PC-9 (cell line): ENCODE results near the gene TGFB1. TPM values are rescaled to one million over a fixed set of nuclear protein-coding genes. Genes with fewer than 3 reads are reported as not detected.

Experiments used
- BruUV-seq: library from RNA; stranded (reverse); fragments of 400-500 nt; replicated peaks from 2 replicates; lab custom pipeline; 2021; lab: Mats Ljungman, UMichigan
- CTCF ChIA-PET: fragments of 300-600 bp; sonication (Branson Sonifier 250); formaldehyde crosslinking; loops from one replicate; lab custom pipeline; 2022; ENCODE audit warnings: antibody characterized with exemption; lab: Charles Lee
- POLR2A ChIA-PET: fragments of 300-600 bp; sonication (Branson Sonifier 250); formaldehyde crosslinking; loops from one replicate; lab custom pipeline; 2022; ENCODE audit warnings: antibody characterized with exemption; ENCODE audit not compliant: unreplicated experiment; lab: Charles Lee
- DNase-seq, 2 experiments: peaks; one replicate each; pipeline versions ENCODE4 v3.0.0 to v3.0.0-alpha.2; 2015 to 2022; ENCODE audit warnings: mixed read lengths in 1 of 2
- H2AFZ ChIP-seq: fragments of 200-600 bp; sonication (generic); 2 replicates; pipeline ENCODE4 v1.8.1; 2017; ENCODE audit warnings: antibody characterized with exemption
- H3F3A ChIP-seq: fragments of 200-600 bp; sonication (generic); 2 replicates; pipeline ENCODE4 v1.8.1; 2017; ENCODE audit warnings: antibody characterized with exemption, mild to moderate bottlenecking, low read depth; ENCODE audit not compliant: insufficient read depth
- H3K27ac ChIP-seq: fragments of 200-600 bp; sonication (generic); 2 replicates; pipeline ENCODE4 v1.6.1; 2016; ENCODE audit warnings: mixed run types
- H3K27me3 ChIP-seq: fragments of 200-600 bp; sonication (generic); 2 replicates; pipeline ENCODE4 v1.6.1; 2016; ENCODE audit warnings: low read depth, mixed run types; ENCODE audit not compliant: insufficient read depth
- H3K36me3 ChIP-seq: fragments of 200-600 bp; sonication (generic); 2 replicates; pipeline ENCODE4 v1.6.1; 2016; ENCODE audit warnings: low read depth, mixed run types
- H3K4me1 ChIP-seq: fragments of 200-600 bp; sonication (generic); replicated peaks from 2 replicates; pipeline ENCODE4 v1.6.1; 2016; ENCODE audit warnings: mixed run types; ENCODE audit not compliant: insufficient read depth
- H3K4me2 ChIP-seq: fragments of 200-600 bp; sonication (generic); 2 replicates; pipeline ENCODE4 v1.6.1; 2017; ENCODE audit warnings: mixed run types
- H3K4me3 ChIP-seq: fragments of 200-600 bp; sonication (generic); 2 replicates; pipeline ENCODE4 v1.6.1; 2016; ENCODE audit warnings: mixed run types
- H3K79me2 ChIP-seq: fragments of 200-600 bp; sonication (generic); 2 replicates; pipeline ENCODE4 v1.6.1; 2017; ENCODE audit warnings: low read depth, mixed run types
- H3K9me2 ChIP-seq: fragments of 200-600 bp; sonication (generic); 2 replicates; pipeline ENCODE4 v1.8.1; 2017; ENCODE audit warnings: mild to moderate bottlenecking; ENCODE audit not compliant: insufficient read depth
- H3K9me3 ChIP-seq: fragments of 200-600 bp; sonication (generic); 2 replicates; pipeline ENCODE4 v1.8.1; 2016; ENCODE audit warnings: low read depth; ENCODE audit not compliant: insufficient read depth
- H4K20me1 ChIP-seq: fragments of 200-600 bp; sonication (generic); 2 replicates; pipeline ENCODE4 v1.8.1; 2017; ENCODE audit not compliant: insufficient read depth
- EZH2 ChIP-seq: fragments of 200-600 bp; sonication (generic); IDR thresholded peaks from 2 replicates; pipeline ENCODE4 v1.8.0; 2017; ENCODE audit warnings: antibody characterized with exemption, low read depth
- intact Hi-C: fragments of 100-400 bp; cut with micrococcal nuclease; formaldehyde crosslinking; loops from one replicate; pipeline ENCODE4 v1.10.0; 2022; ENCODE audit not compliant: unreplicated experiment
- total RNA-seq: library from RNA; stranded (reverse); gene quantifications from 2 replicates; pipeline ENCODE4 v1.2.3, GENCODE V29; 2021
- TF ChIP-seq, protein P1 (sequence below): fragments of 200-600 bp; sonication (generic); conservative IDR thresholded peaks from 2 replicates; pipeline ENCODE4 v1.6.1; 2017; ENCODE audit warnings: mixed run types, antibody characterized with exemption, mild to moderate bottlenecking, moderate library complexity

The TGFB1 gene
- total RNA-seq, 1 experiment from 2014 or later, result 67.9 TPM

GRCh38 chr19:41398050-41398418, 44.3 kb upstream of the TGFB1 start:
- H3K4me1 ChIP-seq, result peaks cover 19% of the 10 kb centered on the region
- no peaks in the 10 kb centered on the region; the same call in 1 of the 2 replicates for H3F3A ChIP-seq
- intact Hi-C loops, result no loop called here
- BruUV-seq, result TSS peak; percentile 61
- DNase-seq, result no peak
- H3K27me3 ChIP-seq, result no peaks in the 10 kb centered on the region
- peak overlapping the region; percentile 82 for H3K4me2 ChIP-seq
- H3K36me3 ChIP-seq, result no peaks in the 10 kb centered on the region
- TF ChIP-seq EZH2, result no peak
- TF ChIP-seq, protein P1, sequence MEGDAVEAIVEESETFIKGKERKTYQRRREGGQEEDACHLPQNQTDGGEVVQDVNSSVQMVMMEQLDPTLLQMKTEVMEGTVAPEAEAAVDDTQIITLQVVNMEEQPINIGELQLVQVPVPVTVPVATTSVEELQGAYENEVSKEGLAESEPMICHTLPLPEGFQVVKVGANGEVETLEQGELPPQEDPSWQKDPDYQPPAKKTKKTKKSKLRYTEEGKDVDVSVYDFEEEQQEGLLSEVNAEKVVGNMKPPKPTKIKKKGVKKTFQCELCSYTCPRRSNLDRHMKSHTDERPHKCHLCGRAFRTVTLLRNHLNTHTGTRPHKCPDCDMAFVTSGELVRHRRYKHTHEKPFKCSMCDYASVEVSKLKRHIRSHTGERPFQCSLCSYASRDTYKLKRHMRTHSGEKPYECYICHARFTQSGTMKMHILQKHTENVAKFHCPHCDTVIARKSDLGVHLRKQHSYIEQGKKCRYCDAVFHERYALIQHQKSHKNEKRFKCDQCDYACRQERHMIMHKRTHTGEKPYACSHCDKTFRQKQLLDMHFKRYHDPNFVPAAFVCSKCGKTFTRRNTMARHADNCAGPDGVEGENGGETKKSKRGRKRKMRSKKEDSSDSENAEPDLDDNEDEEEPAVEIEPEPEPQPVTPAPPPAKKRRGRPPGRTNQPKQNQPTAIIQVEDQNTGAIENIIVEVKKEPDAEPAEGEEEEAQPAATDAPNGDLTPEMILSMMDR, result no peak
- H3K9me2 ChIP-seq, result no peaks in the 10 kb centered on the region
- H3K4me3 ChIP-seq, result peak overlapping the region; percentile 100
- H3K79me2 ChIP-seq, result peaks cover 42% of the 10 kb centered on the region
- H3K9me3 ChIP-seq, result no peaks in the 10 kb centered on the region
- H2AFZ ChIP-seq, result peak overlapping the region; percentile 95
- ChIA-PET CTCF (no interaction called here), POLR2A (no interaction called here)
- peak overlapping the region; percentile 79 for H3K27ac ChIP-seq
- H4K20me1 ChIP-seq, result no peaks in the 10 kb centered on the region; the same call in none of the 2 replicates

GRCh38 chr19:41397086-41398049, 43.6 kb upstream of the TGFB1 start, which contains the start of the genes BCKDHA and EXOSC5:
BCKDHA (plus strand) TSS chr19:41397818; CDS start chr19:41397828, 10 bp downstream.
EXOSC5 (minus strand) TSS chr19:41397359; CDS start chr19:41397328, 31 bp downstream.
- no peak for TF ChIP-seq EZH2
- TF ChIP-seq, protein P1, result no peak
- H3K27me3 ChIP-seq, result no peaks in the 10 kb centered on the region
- POLR2A ChIA-PET, result no interaction called here
- H3K4me3 ChIP-seq, result peak within 1 kb of the TSS; percentile 100
- DNase-seq, result peak; percentile 98 to 99
- CTCF ChIA-PET, result no interaction called here
- no peaks in the 10 kb centered on the region; the same call in 1 of the 2 replicates for H3F3A ChIP-seq
- H3K4me2 ChIP-seq, result peak within 1 kb of the TSS; percentile 82
- peak within 1 kb of the TSS; percentile 95 for H2AFZ ChIP-seq
- H4K20me1 ChIP-seq, result no peaks in the 10 kb centered on the region; the same call in none of the 2 replicates
- H3K9me2 ChIP-seq, result no peaks in the 10 kb centered on the region
- H3K4me1 ChIP-seq, result peaks cover 19% of the 10 kb centered on the region
- peaks cover 42% of the 10 kb centered on the region for H3K79me2 ChIP-seq
- H3K27ac ChIP-seq, result peak within 1 kb of the TSS; percentile 79
- no peaks in the 10 kb centered on the region for H3K36me3 ChIP-seq
- BruUV-seq, result TSS peak; percentile 48
- H3K9me3 ChIP-seq, result no peaks in the 10 kb centered on the region
- intact Hi-C loops, result loop anchor here (2.0 kb wide), 1 partner anchor 45 kb away; the partner anchor contains the start of gene TGFB1

DNA sequence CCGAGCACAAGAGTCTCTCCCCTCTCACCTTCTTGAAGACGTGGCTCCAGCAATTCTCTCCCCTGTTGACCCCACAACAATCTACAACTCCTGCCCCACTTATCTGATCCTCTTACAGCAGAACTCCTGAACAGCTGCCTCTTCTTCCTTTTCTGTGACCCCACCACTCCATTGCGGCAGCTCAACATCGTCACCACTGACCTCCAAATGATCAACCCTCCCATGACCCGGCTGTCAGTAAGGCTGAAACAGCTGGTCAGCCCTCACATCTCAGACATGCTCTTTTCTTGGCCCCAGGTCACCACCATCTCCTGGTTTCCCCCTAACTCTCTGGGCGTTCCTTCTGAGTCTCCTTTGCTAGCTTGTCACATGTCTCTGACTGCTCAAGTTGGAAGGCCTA, 41.6 kb upstream of the TGFB1 start:
- peaks cover 42% of the 10 kb centered on the region for H3K79me2 ChIP-seq
- H3K9me3 ChIP-seq, result no peaks in the 10 kb centered on the region
- H3K9me2 ChIP-seq, result no peaks in the 10 kb centered on the region
- H3K4me1 ChIP-seq, result peaks cover 19% of the 10 kb centered on the region
- BruUV-seq, result no TSS peak
- H3K27me3 ChIP-seq, result no peaks in the 10 kb centered on the region
- intact Hi-C loops, result no loop called here
- POLR2A ChIA-PET, result no interaction called here
- H3K4me3 ChIP-seq, result peak overlapping the region; percentile 100; the same call in 1 of the 2 replicates
- no peaks in the 10 kb centered on the region; the same call in 1 of the 2 replicates for H3F3A ChIP-seq
- TF ChIP-seq, protein P1, result no peak
- TF ChIP-seq EZH2, result no peak
- no peak for DNase-seq
- H3K27ac ChIP-seq, result no peak overlapping the region
- CTCF ChIA-PET, result interaction anchor here (0.6 kb wide), 1 partner anchor 9 kb away, joined by 3 read pairs; no protein-coding TSS in a partner anchor
- no peak overlapping the region for H2AFZ ChIP-seq
- peak overlapping the region; percentile 82 for H3K4me2 ChIP-seq
- H4K20me1 ChIP-seq, result no peaks in the 10 kb centered on the region; the same call in none of the 2 replicates
- H3K36me3 ChIP-seq, result 0 out of 2 replicates have a peak, but pooled peaks cover 3% of the 10 kb centered on the region
